ENCODE results near the gene IARS1.

The IARS1 gene
- total RNA-seq = 199 to 911 (median 476) reads per million in 3 experiments

DNA sequence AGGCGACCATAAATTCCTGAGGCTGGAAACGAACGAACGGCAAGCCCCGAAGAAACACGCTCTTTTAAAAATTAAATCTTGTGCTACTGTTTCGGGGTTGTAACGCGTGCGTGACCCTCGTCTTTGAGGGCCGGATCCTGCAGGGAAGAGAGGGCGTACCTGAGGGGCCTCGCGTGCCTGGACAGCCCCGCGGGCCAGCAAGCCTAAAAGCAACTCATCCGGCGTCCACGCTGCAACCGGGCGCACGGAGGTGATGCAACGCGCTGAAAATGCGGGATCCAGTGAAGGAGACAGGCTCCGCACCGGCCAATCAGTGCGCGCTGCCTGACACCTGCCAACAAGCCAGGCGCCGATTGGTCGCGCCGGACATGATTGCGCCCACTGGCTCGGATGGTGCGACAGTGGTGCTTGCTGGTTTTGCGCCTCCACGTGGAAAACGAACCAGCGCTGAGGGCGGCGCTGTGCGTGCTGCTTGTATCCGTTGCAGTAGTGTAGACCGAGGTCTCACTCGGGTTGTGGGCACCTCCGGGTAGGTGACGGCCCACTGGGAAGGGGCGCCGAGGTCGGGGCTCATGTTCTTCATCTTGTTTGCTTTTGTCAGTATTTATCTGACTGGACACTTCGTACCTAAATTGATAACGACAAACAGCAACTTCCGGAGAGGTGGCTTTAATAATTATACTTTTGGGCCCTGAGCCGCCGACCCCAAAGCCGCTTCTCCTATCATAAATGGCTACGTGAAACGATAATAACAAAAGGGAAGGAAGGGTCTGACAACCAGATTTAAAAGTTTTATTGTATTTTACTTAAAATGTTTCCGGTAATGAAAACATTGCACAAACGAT, at the start of gene IARS1:
Gene IARS1 (minus strand): TSS at position 246 of the 845 bp plus-strand sequence. CDS start 4,278 bp downstream, outside the sequence.
- peak; percentile 99 for DNase-seq

DNA sequence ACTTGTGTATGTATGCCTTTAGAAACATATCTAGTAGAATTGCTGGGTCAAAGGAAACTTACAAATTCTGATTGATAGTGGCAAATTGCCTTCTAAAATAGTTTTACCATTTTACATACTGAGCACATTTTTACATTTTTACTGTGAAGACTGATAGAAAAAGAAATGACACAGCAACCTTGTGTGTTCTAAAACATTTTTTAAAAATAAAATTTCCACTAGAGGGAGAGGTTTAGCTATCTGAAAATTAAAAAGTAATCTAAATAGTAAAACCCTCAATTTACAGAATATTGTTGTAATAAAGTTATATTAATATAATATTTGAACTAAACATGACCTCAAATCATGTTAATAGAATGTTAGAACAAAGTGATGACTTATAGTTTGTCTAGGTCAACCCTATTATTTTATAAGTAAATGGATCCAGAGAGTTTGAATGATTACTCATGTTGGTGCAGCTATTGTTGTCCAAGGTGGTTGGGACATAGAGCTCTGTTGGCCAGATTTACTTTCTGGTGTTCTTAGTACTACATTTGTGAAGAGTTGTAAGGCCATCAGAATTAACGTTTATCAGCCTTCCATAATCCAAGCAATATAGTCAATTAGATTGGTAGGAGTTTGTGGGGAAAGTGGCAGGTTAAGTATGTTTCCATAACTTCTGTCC, 49.5 kb upstream of the IARS1 start:
- no peak for DNase-seq

DNA sequence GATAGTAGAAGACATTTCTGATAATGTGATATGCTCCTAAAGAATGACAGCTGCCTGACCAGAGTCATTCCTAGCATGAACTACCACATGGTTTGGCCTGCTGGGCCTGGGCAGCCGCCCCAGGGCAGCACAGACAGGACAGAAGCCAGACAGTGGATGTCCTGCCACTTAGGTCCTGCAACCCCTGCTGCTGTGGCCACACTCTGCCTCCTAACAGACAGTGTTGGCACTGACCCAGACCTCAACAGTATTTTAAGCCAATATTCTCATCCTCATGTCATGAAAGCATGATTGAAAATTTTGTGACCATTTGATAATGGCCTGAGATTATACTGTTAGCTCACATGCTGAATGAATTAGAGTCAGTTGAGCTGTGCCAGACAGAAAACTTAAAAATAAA, 48.1 kb upstream of the IARS1 start:
- no peak for DNase-seq

DNA sequence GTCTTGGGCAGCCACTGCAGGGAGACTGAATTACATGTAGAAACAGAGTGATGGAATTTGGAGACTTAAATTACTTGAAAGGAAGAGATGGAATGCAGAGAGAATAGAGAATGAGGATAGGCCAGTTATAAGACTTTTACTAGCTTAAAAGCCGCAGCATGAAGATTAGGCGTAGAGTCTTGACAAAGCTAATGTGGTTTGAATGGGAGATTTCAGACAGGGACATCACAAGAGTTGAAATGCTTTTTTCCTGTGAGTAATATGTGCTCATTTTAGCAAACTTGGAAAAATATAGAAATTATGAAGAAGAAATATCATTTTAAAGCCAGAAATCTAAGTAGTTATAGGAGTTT, 39.8 kb upstream of the IARS1 start:
- no peak for DNase-seq

DNA sequence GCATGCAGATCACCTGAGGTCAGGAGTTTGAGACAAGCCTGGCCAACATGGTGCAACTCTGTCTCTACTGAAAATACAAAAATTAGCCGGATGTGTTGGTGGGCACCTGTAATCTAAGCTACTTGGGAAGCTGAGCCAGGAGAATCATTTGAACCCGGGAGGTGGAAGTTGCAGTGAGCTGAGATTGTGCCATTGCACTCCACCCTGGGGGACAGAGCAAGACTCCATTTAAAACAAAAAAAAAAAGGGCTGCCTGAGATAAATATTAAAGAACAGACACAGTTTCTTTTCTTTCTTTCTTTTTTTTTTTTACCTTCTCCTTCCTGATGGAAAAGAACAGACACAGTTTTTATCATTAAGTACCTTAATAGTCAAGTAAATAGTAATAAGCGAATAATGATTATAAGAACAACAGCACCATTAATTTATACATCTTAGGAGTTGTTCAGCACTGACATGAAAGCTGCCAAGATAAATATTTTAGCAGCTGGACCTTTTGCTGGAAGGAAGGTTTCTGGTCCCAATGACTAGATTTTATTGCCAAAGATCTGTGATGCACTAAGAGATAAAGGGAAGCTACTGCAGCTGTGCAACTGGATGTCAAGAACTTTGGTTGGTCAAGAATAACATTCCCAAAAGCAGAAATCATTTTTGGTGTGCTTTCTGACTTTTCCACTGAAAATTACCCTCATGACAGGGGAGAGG, 39.2 kb upstream of the IARS1 start:
- no peak for DNase-seq

DNA sequence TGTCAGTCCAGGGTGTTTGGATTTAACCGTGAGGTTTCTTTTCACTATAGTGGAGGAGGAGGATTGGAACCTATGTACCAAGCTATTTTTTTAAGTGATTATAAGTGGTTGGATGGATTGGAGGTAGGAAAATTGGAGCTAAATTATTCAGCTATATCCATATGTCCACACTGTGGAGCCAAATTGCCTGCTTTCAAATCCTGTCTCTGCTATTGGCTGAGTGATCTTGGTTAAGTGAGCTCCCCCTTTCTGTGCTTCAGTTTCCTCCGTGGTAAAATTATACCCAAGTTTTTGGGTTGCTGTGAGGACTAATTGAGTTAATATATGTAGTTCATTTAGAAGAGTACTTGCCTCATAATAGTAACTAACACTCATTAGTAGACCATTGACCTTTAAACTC, 34.7 kb upstream of the IARS1 start:
- DNase-seq = no peak

DNA sequence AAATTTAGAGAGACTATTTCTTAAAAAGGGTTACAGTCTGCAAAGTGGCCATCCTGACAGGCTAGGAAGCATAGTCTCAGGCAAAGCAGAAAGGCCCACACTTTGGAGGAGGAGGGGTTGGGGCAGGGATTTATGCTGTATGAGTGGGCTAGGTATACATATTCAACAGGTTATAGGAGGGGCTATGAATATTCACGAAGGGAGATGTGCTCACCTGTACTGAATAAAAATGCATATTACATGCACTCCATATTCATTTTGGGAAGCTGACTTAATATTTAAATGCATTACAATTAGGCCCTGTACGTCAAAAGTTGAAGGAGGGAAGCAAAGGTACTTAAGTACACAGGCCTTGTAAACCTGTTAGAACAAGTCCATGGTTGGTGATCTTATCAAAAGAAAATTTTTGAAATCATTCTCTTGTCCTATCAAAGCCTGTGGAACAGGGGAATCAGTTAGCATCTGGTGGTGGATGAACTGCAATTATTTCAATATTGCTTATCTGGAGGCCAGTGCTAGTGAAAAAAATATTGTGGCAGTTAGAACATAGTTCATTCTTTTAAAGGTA, 33.9 kb upstream of the IARS1 start:
- DNase-seq = no peak

DNA sequence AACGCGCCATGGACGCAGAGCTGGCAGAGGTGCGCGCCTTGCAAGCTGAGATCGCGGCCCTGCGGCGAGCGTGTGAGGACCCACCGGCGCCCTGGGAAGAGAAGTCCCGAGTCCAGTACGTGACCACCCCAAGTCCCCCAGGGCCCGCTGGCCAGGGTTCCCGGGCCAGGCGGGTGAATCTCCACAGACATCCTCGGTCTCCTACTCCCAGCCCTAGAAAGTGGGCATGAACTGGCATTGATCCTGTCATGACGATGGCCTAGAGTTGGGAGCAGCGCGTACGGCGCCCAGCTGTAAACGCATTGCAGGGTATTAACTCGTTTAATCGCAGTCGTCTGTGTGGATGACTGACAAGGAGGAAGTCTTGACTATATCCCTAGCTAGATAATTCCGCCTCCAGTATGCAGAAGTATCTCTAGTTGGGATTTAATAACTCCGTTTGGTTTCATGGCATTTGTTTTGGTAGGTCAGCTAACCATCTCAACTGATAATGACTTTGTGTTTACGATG, 32.5 kb upstream of the IARS1 start:
- DNase-seq = no peak

DNA sequence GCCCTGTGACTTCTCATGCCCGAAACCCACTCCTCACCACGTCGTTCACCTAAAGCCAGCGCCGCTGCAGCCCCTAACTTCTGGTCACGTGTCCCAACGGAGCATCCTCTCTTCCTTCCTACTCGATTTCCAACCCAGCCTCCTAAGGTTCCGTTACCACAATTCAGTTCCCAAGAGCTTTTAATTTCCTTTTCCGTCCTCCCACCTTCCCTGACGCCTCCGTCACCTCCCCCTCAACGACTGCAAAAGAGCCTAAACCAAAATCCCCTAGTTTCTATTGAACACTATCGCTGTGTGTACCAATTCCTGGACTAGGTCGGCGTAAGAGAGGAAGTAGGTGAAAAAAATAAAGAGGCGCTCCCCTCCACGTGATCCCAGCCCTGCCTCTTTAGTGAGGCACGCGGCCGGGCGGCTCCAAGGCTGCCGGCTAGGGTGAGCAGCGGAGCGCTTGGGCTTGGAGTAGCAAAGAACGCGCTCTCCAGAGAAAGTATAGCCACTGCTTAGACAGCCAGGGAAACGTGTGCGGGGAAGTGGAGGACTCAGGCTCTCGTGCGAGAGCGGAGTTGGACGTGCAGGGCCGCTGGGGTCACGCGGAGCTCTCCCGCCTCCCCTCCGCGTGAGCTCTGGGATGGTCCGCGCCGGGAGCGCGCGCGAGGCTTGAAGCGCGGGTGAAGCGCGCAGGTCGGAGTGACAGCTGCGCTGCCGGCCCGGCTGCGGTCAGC, 31.9 kb upstream of the IARS1 start, which contains the start of the genes CENPP and NOL8:
Gene CENPP (plus strand): TSS at position 685 of the 722 bp plus-strand sequence.
Gene NOL8 (minus strand): TSS at position 82 of the 722 bp plus-strand sequence. CDS start 1,189 bp downstream, outside the sequence.
- DNase-seq = peak; percentile 87

DNA sequence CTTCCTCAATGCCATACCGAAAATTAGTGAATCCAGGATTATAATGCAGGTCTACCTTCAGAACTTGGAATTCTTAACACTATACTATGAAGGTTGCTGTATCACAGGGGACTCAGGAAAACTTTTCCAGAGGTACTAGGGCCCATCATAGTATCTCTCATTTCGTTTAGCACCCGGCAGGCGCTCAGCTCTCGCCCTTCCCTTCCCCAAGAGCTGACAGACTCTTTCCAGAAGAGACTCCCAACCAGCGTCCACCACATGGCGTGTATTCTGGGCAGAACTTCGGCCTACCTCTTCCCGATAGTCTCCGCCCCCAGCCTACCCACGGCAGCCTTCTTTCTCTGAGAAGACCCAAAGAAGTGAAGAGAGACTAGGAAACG, 31.4 kb upstream of the IARS1 start:
- DNase-seq = no peak

DNA sequence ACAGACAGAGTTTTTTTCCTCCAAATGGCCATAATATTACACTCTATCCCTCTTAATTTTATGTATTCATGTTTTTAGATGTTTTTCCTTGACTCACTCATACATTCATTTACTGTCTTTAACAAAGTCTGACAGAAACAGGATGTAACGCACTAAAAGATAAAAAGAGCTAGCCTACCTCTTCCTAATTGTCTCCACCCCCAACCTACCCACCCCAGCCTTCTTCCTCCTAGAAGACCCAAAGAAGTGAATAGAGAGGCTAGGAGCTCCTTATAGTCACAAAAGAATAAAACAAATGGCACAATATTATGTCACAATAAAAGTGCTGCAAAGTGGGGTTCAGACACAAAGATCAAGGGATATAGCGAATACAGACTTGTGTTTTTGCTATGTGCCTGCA, 30.9 kb upstream of the IARS1 start:
- no peak for DNase-seq

DNA sequence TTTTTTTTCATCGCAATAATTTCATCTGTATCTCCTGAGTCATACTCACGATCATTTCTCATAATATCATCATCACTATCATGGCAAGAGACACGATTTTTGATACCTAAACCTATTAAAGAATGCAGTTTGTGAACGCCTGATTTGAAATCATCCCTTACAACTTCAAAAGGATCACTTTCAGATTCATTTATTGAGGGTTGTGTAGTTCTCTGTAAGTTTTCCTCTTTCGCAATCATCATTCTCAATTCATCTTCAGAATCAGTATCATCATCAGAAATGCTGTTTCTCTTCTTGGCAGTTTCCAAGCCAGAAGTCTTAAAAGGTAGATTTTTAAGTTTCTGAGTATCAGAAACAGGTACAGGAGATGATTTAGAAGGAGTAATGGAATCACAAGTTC, 22.0 kb upstream of the IARS1 start:
- DNase-seq = no peak

DNA sequence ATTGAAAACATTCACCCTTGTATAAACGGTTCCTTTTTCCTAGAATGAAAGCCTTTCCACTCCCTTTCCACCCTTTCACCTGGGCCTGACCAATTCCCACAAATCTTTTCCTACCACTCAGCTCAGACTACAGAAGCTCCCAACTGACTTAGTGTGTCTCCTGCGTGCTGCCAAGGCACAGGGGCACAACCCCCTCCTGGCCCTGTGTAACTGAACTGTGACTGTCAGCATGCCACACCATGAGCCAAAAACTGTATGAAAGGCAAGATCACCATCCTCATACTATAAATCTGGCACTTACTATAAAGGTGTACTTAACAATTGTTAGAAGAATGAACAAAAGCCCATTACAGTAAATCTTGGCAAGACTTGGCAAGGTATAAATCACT, 20.1 kb upstream of the IARS1 start:
- DNase-seq = no peak

DNA sequence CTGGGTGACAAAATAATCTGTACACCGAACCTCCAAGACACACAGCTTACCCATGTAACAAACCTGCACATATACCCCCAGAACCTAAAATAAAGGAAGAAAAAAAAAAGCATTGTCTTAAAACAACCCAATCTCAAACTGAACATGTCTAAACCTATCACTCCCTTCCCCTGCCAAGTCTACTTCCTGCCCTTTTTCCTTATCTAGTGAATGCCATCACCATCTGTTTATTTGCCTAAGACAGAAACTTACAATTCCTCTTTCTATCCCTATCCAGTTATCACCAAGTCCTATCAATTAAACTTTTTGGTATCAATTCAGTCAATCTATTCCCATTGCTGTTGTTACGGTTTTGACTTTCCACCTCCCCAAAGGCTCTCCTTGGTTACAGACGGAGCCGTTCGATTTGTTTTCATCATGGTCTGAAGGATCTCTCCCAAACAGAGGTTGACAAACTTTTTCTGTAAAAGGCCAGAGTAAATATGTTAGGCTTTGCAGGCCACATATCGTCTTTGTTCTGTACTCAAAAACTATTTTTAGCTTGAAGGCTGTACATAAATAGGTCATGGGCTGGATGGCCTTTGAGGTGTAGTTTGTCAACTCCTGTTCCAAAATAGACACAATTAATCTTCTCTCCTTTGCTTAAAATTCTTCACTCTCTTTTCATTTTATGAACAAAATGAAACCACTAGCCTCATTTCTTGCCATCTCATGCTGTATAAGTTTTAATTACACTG, 19.6 kb upstream of the IARS1 start:
- no peak for DNase-seq

DNA sequence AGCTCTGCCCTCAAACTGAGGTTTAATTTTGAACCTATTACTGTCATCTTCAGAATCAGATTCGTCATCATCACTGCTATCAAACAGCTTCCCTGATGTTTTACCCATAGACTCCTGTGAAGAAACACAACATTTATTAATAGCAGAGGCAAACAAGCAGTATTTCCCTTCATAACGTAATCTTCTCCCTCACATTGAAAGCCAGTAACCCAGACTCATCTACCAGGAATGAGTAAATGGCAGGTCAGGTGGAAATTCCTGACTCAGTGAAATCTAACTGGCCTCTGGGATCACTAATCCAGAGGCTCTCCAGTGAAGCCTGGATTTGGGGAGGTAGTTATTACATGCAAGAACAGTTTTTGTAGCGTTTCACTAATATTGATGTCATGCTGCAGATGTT, 17.1 kb upstream of the IARS1 start:
- DNase-seq = no peak

DNA sequence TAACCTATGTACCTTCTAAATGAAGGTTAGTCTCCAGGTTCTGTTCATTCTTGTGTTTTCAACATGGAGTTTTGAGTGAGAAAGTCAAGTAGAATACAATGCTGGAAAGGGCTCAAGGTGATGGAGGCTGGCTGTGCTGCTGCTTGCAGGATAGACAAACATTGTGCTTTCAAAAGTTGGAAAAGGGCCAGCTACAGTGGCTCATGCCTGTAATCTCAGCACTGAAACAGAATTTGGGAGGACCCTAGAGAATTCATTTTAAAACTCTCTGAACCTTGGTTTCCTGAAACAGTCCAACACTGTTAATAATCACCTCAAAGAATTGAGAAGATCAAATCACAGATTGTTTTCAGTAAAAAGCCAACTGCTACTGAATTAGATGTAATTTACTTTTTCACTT, 15.4 kb upstream of the IARS1 start:
- DNase-seq = no peak

DNA sequence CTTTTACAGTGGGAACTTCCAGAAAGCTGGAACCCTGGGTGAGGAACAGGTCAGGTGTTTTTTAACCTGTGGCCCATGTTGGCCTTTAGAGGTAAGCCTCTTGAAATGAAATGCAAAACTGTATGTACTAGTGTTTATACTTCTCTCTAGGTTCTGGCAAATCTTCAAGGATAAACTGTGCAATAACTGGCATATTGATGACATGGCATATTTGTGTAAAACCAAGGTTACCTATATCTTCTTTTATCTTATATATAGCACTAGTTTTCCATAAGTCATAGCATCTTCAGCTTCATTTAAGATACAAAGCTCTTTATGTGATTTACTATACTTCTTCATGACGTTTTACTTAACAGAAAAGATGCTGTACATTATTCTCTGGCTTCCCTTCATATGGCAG, 7.4 kb upstream of the IARS1 start:
- no peak for DNase-seq

DNA sequence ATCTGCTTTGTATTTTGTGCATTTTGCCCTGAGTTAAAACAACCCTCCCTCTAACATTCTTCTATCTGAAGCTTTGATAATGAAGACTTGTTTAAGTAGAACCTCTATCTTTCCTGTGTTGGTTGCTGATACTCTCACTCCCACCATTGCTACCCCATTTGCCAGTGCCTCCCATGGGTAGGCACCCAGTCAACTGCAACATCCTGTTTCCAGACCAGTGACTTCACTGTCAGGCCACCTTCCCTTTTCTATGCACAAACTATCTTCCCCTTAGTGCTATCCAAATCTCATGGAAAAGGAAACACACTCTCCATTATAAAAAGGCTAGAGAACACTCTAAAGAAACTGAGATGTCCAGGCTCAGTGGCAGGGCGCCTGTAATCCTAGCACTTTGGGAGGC, 5.6 kb upstream of the IARS1 start:
- no peak for DNase-seq

DNA sequence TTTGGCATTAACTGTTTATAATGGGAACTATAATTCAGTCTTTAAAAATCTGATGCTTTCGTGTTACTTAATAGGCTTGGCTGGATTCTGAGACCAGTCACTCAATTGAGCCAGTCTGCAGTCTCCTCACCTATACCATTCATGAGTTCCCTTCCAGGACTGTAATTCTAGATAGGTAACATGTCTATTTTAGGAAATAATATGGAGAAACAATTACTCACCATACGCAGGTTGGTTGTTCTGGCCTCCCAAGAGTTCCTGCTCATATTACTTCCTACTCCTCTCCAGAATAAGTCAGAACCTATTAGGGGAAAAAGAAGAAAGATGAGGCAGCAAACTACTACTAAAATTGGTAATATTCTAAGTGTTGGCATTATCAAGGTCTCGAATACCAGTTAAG, 4.5 kb upstream of the IARS1 start:
- no peak for DNase-seq

DNA sequence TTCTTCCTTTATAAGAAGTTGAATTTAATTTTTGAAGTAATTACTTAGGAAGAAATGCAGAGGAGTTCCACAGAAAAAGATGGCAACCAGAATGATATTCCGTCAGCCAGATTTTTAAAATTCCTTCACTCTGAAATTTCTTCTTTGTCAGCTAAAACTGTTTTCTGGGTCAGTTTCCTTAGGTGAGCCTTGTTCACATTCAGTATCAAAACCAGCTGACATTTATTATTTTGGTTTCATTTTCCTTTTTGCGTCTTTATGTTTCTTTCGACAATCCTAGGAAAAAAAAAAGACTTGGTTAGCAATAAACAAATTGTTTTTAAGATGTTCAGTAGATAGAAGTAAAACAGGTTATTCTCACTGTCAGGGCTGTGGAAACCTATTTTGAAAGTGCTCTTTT, 4.1 kb upstream of the IARS1 start:
- DNase-seq = peak; percentile 20

DNA sequence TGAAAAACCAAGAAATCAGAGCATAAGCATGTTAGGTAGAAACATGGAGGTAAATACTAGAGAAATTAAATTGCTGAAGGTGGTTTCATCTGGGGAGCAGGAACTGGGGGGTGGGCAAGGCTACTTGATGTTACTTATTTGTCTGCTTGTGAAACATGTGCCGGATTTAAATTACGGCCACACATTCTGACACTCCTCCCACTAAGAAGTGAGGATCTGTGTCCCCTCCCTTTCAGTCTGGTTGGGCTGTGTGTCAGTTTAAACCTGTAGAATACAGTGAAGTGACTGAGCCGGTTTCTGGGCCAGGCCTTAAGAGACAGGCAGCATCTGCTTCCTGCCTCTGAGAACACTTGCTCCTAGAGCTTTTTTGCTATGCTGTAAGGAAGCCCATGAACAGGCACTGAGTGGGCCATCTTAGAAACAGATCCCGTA, 2.3 kb upstream of the IARS1 start:
- DNase-seq = no peak

All from central memory CD4-positive, alpha-beta T cell (primary cell).